GM19455 (cell line): ENCODE results near the gene MTNR1B.

ENCODE experiments used
- ATAC-seq: cut with Tn5 transposase; IDR thresholded peaks from one replicate; pipeline ENCODE4 v1.9.1; 2021; ENCODE audit not compliant: unreplicated experiment

Gene MTNR1B

DNA sequence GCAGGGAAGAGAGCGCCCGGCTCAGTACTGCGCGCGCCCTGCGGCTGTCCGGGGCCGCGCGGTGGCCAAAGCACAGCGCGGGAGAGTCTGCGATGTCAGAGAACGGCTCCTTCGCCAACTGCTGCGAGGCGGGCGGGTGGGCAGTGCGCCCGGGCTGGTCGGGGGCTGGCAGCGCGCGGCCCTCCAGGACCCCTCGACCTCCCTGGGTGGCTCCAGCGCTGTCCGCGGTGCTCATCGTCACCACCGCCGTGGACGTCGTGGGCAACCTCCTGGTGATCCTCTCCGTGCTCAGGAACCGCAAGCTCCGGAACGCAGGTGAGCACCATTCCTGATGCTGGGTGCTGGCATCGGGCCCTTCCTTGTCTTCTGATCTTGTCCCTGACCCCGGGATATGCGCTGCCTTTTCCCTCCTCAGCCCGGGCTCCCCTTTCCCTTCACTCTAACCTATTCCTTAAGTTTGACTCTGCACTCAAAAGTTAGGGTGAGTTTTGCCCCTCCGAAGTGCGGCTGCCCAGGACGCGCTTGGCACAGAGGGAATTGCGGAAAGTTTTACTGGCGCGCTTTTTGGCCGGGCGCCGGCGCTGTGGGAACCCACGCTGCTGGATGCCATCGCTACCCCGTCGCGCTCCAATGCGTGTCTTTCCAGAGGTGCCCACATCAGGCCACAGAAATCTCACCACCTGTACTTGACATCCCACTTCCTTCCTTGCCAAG lies at the start of gene MTNR1B:
Gene MTNR1B (plus strand): TSS at position 18 of the 714 bp plus-strand sequence. CDS start 75 bp downstream, at position 93.
- ATAC-seq, result no peak

DNA sequence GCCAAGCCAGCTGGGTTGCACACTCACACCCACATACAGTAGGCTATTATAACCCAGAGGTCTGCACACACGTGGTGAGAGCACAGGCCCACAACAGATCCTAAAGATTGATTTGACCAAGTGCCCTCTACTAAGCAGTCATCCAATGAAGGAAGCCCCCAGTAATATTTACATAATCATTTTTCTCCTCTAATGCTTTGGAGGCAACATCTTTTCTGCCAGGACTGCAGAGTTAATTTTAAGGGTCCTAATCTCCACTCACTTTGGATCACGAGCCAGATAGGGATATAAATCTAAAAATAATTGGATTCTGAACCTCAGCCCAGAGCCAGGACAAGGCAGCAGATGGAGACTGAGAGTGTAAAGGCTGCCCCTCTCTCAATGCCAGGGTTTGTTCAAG lies 49.1 kb upstream of the MTNR1B start:
- no peak for ATAC-seq

DNA sequence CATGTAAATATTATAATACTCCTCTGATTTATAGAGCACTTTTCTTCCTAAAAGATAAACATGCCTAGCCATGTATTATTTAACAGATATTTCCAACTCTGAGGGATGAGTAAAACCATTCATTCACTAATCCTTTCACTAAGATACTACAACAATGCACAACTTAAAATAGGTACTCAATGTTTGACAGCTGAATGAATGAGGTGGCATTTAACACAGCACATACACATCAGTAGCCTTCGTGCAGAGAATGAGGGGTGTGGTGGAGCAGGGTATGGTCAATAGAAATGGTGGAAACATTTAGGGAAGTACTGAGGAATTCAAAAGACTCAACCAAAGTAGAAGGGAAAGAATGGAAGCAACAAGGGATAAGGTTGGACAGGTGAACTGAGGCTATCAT lies 46.7 kb upstream of the MTNR1B start:
- no peak for ATAC-seq

DNA sequence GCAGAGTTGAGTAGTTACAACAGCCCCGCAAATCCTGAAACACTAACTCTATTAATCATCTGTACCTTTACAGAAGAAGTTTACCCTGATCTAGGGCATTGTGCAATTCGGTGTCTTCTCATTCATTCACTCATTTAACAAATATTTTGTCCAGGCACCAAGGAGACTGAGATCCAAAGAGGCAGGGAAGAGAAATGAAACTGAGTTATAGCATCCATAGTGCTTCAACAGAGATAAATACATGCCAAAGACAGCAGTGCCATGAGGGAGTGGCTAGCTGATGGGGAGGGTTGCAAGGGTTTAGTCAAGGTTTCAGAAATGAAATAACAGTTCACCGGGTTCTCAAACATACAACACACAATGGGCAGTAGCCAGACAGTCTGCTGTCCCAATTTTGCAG lies 40.2 kb upstream of the MTNR1B start:
- no peak for ATAC-seq

DNA sequence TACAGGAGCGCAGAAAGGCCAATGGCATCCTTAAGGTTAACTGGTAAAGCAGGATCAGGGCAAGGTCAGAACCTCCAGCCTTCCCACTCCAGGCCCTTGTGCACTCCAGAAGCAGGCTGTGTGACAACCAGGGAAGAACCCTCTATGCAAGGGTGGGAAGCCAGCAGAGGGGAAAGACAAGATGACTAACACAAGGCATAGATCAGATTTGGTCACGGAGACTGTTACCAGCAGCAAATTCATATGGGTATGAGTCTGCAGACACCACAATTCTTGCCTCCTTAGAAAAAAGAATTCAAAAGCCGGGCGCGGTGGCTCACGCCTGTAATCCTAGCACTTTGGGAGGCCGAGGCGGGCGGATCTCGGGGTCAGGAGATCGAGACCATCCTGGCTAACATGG lies 39.8 kb upstream of the MTNR1B start:
- ATAC-seq, result no peak

DNA sequence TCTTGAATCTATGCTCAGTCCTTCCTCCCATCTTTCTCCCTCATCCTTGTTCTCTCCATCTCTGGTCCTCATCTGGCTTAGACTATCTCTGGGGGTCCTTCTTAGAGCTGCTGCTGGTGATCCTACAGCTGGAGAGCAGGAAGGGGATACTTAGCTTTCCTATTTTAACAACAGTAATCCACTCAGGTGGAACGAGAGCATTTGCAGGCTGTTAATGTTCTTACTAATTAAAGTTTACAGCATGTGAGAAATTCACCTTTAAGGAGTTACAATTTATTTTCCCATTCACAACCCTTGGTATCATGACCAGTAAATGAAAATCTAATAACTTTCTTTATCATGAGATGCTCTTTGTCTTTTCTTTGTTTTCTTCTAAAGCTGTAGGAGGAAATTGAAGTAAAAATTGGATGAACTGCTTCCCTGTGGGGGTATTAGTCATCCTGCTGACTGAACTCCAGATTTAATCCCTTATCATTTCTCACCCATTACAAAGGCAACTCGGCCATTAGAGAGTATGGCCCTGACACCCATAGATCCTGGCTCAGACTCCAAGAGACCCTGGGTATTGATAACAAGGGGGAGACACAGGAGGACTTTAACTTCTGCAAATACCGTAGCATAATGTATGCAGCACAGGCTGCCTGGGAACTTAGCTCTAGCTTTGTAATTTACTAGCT lies 37.6 kb upstream of the MTNR1B start:
- ATAC-seq, result no peak

DNA sequence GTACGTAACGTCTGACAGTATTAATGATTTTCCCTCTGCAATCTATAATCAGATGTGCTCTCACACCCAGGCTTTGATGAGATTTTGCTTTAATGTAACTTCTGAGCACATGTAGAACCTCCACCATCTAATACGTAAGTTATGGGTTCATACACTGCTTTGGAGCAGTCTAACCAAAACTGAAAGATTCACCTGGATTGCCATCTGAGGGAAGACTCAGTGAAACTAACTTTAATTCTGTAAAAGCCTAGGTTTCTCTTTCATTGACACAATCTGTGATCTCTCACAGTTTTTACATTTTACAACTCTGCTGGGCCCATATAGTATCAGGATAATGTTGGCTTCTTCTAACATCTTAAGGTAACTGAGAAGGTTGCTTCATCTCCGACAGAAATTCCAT lies 30.1 kb upstream of the MTNR1B start:
- ATAC-seq, result no peak

DNA sequence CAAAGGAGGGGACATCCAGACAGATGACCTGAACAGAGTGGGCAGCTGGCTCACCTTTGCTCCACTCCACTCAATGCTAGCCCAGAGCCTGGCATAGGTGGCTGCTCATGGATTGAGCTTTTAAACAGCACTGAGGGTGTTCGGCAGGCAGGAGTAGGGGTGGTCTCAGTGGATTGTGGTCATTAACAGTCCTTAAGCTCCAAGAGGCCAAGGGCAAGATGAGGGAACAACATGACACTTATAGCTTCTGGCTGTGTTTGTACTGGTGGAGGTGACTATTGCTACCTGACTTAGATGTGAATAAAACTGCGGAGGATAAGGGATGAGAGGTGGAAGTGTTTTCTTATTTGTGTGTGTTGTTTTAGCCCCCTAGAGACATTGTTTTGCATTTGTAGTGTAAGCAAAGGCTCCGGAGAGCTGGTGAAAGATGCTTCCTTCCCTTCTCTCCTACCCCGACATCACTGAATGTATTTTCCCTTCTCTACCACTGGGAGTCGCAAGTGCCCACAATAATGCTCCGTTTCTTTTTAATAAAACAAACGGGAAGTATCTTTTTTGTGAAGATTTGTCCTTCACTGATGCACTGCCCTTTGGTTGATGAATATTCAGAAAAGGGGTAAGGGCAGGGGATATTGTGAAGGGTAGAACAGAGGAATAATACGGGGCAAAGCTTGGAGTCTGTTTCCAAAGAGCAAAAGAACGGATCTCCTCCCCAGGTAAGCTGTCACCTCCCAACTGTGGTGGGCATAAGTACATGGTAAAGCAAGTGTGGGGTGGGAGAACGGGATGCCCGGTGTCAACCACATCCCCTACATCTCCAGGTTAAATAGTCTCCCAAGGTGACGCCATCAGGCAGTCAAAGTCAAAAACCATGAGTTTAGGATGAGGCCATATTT lies 27.5 kb upstream of the MTNR1B start:
- no peak for ATAC-seq

DNA sequence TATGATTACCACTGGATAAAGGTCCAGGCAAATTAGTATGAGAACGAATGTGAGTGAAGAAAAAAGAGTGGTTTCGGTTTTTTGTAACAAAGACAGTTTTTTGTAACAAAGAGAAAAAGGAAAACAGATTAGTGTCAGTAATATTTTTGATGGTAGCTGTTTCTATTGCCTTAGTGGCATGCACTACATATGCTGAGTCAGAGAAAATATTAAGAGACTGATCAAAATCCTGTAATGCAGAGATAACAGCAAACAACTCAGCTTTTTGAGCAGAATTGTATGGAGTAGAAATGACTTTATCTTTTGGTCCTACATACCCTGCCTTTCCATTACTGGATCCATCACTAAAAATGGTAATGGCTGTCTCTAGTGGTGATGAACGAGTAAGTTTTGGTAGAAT lies 22.7 kb upstream of the MTNR1B start:
- ATAC-seq, result no peak

DNA sequence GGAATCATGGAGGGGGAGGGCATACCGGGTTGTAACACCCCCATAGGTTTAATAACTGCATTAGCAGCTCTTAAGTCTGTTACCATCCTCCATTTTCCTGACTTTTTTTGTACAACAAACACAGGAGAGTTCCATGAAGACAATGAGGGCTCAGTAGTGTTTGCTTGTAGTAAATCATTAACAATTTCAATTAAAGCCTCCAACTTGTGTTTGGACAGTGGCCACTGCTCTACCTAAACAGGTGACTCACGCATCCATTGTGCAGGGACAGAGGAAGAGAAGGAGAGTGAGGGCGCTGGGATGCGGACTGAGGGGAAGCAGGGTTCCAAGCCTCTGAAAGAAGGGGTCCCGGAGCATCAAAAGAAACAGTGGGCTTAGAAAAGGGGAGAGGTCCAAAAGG lies 21.3 kb upstream of the MTNR1B start:
- ATAC-seq, result no peak

DNA sequence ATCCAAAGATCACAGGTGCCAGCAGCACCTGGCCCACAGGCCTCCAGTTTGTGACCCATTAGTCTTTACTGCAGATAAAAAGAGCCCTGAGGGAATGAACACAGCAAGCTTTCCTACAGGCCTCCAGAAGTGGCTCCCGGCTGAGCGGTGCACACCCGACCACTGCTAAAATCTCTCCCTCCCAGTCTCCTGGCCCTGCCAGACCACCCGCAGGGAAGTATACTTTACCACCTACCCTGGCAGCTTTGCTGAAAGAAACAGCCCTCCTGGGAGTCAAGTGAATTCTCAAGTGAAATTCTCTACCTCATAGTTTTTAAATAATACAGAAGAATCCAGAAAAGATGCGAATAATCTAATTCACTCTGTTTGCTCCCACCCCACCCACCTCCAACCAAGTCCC lies 15.4 kb upstream of the MTNR1B start:
- no peak for ATAC-seq

DNA sequence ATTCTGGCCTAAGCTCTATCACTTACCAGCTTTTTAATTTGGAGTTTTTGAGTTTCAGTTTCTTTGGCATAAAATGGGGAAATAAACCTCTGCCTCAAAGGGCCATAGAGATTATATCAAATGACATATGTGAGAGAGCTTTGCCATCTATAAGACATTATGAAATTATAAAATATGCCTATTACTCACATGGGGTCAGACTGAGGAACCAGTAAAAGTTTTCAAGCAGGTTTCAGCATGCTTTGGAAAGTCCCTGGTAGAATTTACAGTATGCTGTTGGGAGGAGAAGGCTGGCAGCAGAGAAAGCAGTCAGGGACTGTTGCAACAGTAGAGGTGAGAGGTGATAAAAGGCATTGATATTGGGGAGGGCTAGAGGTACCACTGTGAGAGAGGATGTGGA lies 13.6 kb upstream of the MTNR1B start:
- ATAC-seq, result no peak

DNA sequence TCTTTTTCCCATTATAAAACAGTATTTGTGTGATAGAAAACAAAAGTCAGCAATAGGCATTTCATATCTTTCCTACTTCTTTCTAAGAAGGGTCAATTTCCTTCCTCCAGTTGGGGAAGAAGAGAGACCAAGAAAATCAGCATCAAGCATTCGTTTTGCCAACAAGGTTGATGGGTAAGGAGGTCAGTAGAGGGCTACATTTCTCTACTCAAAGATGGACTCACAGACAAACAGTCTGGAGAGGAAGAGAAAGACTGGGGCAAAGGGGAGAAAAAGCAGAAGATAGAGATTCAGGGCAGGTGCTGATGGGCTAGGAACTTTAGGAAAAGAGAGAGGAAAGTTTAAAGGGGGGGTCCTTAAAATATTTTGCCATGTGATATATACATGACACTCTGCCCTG lies 8.6 kb upstream of the MTNR1B start:
- no peak for ATAC-seq

DNA sequence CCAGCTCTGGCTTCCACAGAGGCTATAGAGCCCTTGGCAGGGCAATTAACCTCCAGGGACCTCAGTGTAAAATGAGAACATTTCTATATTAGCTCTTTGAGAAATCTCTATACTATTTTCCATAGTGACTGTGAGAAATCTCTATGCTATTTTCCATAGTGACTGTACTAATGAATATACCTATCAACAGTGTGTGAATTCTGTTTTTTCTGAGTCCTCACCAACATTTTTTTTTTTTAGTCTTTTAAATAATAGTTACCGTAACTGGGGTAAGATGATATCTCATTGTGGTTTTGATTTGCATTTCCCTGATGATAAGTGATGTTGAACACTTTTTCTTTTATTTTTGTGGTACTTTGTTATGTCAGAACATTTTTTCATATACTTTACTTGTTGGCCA lies 7.0 kb upstream of the MTNR1B start:
- no peak for ATAC-seq

DNA sequence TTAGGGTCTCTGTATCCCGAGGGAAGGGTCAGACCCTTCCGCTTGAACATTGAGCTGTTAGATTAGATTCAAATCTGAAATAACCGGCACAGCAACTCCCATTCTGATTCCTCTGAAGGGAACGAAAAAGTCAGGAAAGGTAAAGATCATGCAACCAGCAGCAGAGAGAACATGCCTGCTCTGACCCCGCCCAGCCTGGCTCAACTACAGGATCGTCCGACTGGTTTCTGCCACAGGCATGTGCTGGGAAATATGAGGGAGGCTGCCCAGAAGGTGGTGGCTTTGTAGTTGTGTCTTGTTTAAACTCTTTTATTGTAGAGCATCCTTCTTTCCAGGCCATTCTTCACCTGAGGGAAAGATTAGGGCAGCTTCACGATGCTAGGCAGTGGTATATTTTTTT lies 5.0 kb upstream of the MTNR1B start:
- ATAC-seq, result no peak

DNA sequence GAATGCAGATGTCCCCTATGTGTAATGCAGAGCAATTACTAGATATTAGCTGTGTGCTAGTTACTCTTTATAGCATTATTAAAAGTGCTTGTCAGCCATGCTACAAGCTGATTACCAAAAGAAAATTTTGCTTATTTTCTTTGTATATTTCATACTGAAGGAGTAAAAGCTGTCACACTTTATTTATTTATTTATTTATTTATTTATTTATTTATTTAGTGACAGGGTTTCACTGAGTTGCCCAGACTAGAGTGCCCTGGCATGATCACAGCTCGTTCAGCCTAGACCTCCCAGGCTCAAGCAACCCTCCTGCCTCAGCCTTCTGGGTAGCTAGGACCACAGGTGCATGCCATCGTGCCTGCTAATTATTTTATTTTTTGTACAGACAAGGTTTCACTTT lies 4.3 kb upstream of the MTNR1B start:
- no peak for ATAC-seq

DNA sequence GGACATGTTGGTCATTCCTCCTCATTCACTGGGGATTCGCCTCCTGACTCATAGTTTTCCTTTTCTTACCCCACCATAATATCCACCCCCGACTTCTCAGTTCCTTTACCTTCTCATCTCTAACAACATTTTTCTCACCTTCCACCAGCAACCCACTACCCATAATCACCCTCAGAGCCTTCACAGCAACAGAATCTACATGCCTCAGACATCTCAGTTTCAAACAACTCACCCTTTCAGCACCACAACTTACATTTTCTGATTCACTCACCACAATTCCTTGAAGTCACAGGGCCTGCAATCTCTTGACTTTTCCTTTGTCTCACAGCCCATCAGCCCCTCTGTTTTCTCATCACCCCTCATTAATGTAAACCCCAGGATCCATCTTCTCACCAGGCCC lies 2.3 kb upstream of the MTNR1B start:
- no peak for ATAC-seq

DNA sequence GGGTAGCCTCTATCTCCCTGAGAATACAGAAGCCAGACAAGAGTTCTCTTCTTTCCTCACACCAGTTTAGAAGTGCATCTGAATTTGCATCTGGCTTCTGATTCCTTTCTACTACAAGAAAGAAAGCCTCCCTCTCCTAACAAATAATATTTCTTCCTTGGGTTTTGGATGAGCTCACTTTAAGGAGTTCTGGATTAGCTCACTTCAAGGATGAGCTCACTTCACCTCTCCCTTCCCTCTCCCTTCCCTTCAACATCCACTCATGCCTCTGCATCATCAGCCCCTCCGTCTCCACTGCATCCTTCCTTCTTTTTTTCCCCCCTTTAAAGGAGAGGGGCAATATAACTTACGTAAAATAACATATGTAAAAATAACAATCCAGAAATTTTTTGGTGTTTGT lies 1.6 kb upstream of the MTNR1B start:
- no peak for ATAC-seq

DNA sequence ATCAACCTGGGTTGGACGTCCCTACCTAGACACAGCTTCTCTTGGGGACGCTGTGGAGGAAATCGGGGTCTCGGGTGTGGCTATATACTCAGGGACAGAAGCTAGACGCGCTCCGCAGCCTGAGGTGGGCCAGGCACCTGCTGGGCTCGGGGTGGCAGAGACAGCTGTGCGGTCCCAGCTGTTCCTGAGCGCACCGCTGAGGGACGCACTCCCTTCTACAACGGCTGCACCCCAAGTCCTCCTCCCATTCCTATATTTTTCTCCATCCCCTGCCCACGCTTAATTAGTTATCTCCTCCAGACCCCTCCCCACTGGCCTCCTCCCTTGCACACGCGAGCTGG lies 188 bp upstream of the MTNR1B start:
- ATAC-seq, result no peak

DNA sequence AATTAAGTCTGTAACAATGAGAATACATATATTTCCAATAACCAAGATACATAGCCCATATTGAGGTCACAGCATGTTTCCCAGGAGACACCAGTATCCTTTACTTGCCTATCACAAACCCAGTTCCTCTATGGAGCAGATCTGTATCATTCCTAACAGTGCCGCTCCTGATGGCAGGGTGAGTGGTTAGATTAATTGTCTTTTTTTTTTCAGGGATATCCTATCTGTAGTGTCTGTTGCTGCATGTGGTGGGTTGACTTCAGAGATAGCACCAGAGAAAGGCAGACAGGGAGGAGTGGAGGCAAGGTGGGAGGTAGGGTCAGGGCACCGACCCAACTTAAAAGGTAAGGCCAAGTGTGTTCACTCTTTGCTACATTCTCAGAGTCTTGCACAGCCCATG lies 2.8 kb downstream of the MTNR1B start:
- ATAC-seq, result no peak

DNA sequence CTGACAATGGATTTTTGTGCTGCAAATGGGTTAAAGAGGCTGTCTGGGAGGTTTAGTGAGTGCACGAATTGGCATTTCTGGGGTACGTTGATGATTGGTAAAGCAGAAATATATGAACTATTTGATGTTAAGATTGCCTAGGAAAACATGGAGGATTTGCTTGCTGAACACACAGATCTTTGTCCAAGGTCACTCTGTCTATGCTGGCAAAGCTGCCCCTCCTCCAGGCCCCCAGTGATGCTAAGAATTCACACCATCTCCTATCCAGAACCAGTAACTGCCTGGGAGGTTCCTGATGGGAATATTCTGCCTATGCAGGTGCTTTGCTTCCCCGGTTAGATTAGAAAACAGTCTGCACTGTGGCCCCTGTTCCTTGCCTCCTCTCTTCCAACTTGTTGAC lies 5.8 kb downstream of the MTNR1B start:
- no peak for ATAC-seq

DNA sequence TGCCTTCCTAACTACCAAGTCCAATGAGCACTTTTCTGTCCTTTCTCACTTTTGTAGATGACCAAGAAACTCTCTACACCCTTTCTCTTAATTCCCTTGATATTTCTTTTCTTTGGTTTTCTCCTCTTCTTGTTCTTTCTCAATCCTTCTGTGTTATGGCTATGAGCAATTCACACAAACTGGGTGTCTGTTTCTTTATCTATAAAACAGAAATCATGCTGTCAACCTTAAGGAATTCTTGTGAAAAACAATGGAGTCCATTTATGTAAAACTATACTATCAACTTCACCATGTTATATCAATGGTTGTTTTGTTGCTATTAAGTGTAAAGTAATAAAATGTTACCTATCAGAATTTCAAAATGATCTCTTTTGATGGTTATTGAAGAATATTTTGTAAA lies 7.2 kb downstream of the MTNR1B start:
- ATAC-seq, result no peak
